Pancreas (tissue), 10 donors: ENCODE measurements around the gene DENND5B. TPM values are rescaled to one million over a fixed set of nuclear protein-coding genes. Genes with fewer than 3 reads are reported as not detected.

ENCODE experiments used
- ATAC-seq, 4 donors: fragments of 200-7000 bp; cut with Tn5 transposase; one replicate each; pipeline versions ENCODE4 v1.8.0 to v1.9.1; 2020; ENCODE audit warnings: mild to moderate bottlenecking in 4 of 4, moderate library complexity in 4 of 4
- DNase-seq, 6 donors: peaks; one replicate each; pipeline ENCODE4 v3.0.0-alpha.2; 2020
- FAIRE-seq: peaks from 2 replicates; lab custom pipeline; 2012; peaks lifted over from hg19 to GRCh38; lab: Jason Lieb, UNC
- H3K27ac ChIP-seq, 4 donors: fragments of 200-600 bp; sonication (generic); 1 replicate in 3 of 4; 2 replicates in 1 of 4; pipeline versions ENCODE4 v1.5.0 to v1.8.0; 2020
- H3K27me3 ChIP-seq, 4 donors: fragments of 200-600 bp; one replicate each; pipeline ENCODE4 v1.8.0; 2021
- H3K36me3 ChIP-seq, 3 donors: fragments of 200-600 bp; sonication (generic) in 1 of 3; one replicate each; pipeline versions ENCODE4 v1.5.0 to v1.8.0; 2020 to 2021
- H3K4me1 ChIP-seq, 3 donors: fragments of 200-600 bp; one replicate each; pipeline ENCODE4 v1.8.0; 2021
- H3K4me3 ChIP-seq, 4 donors: fragments of 200-600 bp; sonication (generic) in 2 of 4; one replicate each; pipeline versions ENCODE4 v1.5.0 to v1.8.0; 2020 to 2021
- H3K9me3 ChIP-seq, 4 donors: fragments of 200-600 bp; one replicate each; pipeline ENCODE4 v1.8.0; 2021
- CTCF ChIP-seq, 4 donors: fragments of 200-600 bp; sonication (generic) in 3 of 4; IDR thresholded peaks; one replicate each; pipeline versions ENCODE4 v1.5.0 to v1.8.0; 2021; ENCODE audit warnings: antibody characterized with exemption in 4 of 4
- WGBS, 2 donors: extraction: QIAGEN DNeasy Blood & Tissue Kit; methylation state at CpG; one replicate each; pipeline ENCODE4 v1.1.7; 2013; 5-methylcytosine and 5-hydroxymethylcytosine counted together
- intact Hi-C, 3 donors: fragments of 100-400 bp; cut with DNase I; formaldehyde crosslinking; loops; one replicate each; pipeline versions ENCODE4 v1.11.1 to v1.14.2; 2022
- polyA plus RNA-seq, 2 donors: library from polyadenylated mRNA; stranded (reverse); fragments of 200-250 nt; gene quantifications; one replicate each; pipeline ENCODE4 v1.2.3, GENCODE V29; 2013
- total RNA-seq, 6 donors: library from RNA; stranded (reverse); fragmentation: NEBNext Ultra II Directional in 4 of 6; extraction: Animal tissue kit (Norgen Biotek cat#: 25700) in 4 of 6; gene quantifications; one replicate each; pipeline versions ENCODE4 v1.2.1 to v1.2.4, GENCODE V29; 2021 to 2023
- donor health status: healthy with polysubstance abuse.
- donor health status: DM: no; HTN: no; CAD: no; lungs with moderate emphysema.
- donor health status: DM: no; HTN: no; CAD: no.
- donor health status: control.
- donor health status: control.
- donor health status: Bipolar disorder and iron deficiency.
- donor health status: DM: yes; HTN: yes; CAD: no.
- donor health status: DM: no; HTN: no; CAD: no.
- donor health status: DM: no; HTN: no; CAD: no.
- donor health status: DM: yes; HTN: yes; CAD: no.

The DENND5B gene
- total and polyA plus RNA-seq, 8 donors, result 2.4 to 11.3 (median 6.9) TPM

- Histone ChIP-seq H3K27me3 (no peaks in the 10 kb centered on the region), H3K4me3 (no peak overlapping the region), H3K36me3 (no peaks in the 10 kb centered on the region), H3K9me3 (no peaks in the 10 kb centered on the region), H3K27ac (no peak overlapping the region), H3K4me1 (no peaks in the 10 kb centered on the region)
- DNase-seq (no peak), FAIRE-seq (no peak), ATAC-seq (no peak)
- no peak for TF ChIP-seq CTCF (IDR thresholded peaks at IDR 0.05)
- intact Hi-C loops, result no loop called here
- WGBS, 2 donors, result 86 to 100% methylated on average over 1 of the region's 1 CpG
Observed at GRCh38 chr12:31423405-31423804, 167.5 kb downstream of the DENND5B start.

GRCh38 chr12:31412292-31412801 is 178.6 kb downstream of the DENND5B start:
- ATAC-seq, result no peak
- Histone ChIP-seq H3K4me3 (no peak overlapping the region), H3K9me3 (no peaks in the 10 kb centered on the region), H3K36me3 (peaks cover 0 to 5% (median 0%) of the 10 kb centered on the region in 3 donors), H3K27me3 (no peaks in the 10 kb centered on the region), H3K4me1 (no peaks in the 10 kb centered on the region), H3K27ac (no peak overlapping the region)
- no peak for TF ChIP-seq CTCF (IDR thresholded peaks at IDR 0.05)
- FAIRE-seq, result no peak
- intact Hi-C loops, result no loop called here
- no peak for DNase-seq
- WGBS, 2 donors, result 65 to 68% methylated on average over 7 of the region's 7 CpGs

GRCh38 chr12:31408763-31409162 is 182.2 kb downstream of the DENND5B start:
- Histone ChIP-seq H3K27ac (no peak overlapping the region), H3K4me3 (no peak overlapping the region), H3K4me1 (no peaks in the 10 kb centered on the region), H3K27me3 (no peaks in the 10 kb centered on the region), H3K36me3 (peaks cover 0 to 4% (median 0%) of the 10 kb centered on the region in 3 donors), H3K9me3 (no peaks in the 10 kb centered on the region)
- 84 to 89% methylated on average over 4 of the region's 4 CpGs for WGBS, 2 donors
- FAIRE-seq (no peak), ATAC-seq (no peak), DNase-seq (no peak)
- intact Hi-C loops, result no loop called here
- no peak for TF ChIP-seq CTCF (IDR thresholded peaks at IDR 0.05)

GRCh38 chr12:31407562-31407961 is 183.4 kb downstream of the DENND5B start:
- intact Hi-C loops, result no loop called here
- FAIRE-seq, result no peak
- H3K27me3 ChIP-seq, result no peaks in the 10 kb centered on the region

More at GRCh38 chr12:31407562-31407961, 183.4 kb downstream of the DENND5B start:
- Histone ChIP-seq H3K9me3 (no peaks in the 10 kb centered on the region), H3K4me1 (no peaks in the 10 kb centered on the region), H3K27ac (no peak overlapping the region), H3K36me3 (no peaks in the 10 kb centered on the region), H3K4me3 (no peak overlapping the region)
- WGBS, 2 donors, result 91 to 92% methylated on average over 1 of the region's 1 CpG
- DNase-seq, result no peak
- ATAC-seq, result no peak
- TF ChIP-seq CTCF (IDR thresholded peaks at IDR 0.05), result no peak
